Astrocyte (in vitro differentiated cells and primary cell): ENCODE measurements around the gene CCR4. TPM values are rescaled to one million over a fixed set of nuclear protein-coding genes. Genes with fewer than 3 reads are reported as not detected.

Source experiments
- DNase-seq: peaks from one replicate; pipeline ENCODE4 v3.0.0-alpha.2; 2010; ENCODE audit warnings: low read depth
- FAIRE-seq: peaks from 2 replicates; lab custom pipeline; 2011; peaks lifted over from hg19 to GRCh38; lab: Jason Lieb, UNC
- H2AFZ ChIP-seq: 2 replicates; pipeline ENCODE4 v1.6.0; 2012; ENCODE audit warnings: low read depth, low read length, inconsistent platforms
- H3K27ac ChIP-seq: 2 replicates; pipeline ENCODE4 v1.5.1; 2011; ENCODE audit warnings: low read depth, low read length, inconsistent platforms
- H3K27me3 ChIP-seq: 2 replicates; pipeline ENCODE4 v1.6.0; 2011; ENCODE audit warnings: low read length, inconsistent platforms; ENCODE audit not compliant: insufficient read depth
- H3K36me3 ChIP-seq: 2 replicates; pipeline ENCODE4 v1.5.1; 2011; ENCODE audit warnings: low read length, inconsistent platforms; ENCODE audit not compliant: insufficient read depth
- H3K4me1 ChIP-seq: 2 replicates; pipeline ENCODE4 v1.5.1; 2011; ENCODE audit warnings: low read length, inconsistent platforms; ENCODE audit not compliant: insufficient read depth
- H3K4me2 ChIP-seq: 2 replicates; pipeline ENCODE4 v1.6.0; 2012; ENCODE audit warnings: low read length, inconsistent platforms
- H3K4me3 ChIP-seq: 2 replicates; pipeline ENCODE4 v1.5.1; 2011; ENCODE audit warnings: low read depth, mild to moderate bottlenecking, low read length, inconsistent platforms; ENCODE audit not compliant: insufficient read depth
- H3K79me2 ChIP-seq: 2 replicates; pipeline ENCODE4 v1.6.0; 2012; ENCODE audit warnings: mild to moderate bottlenecking, low read length, inconsistent platforms; ENCODE audit not compliant: insufficient read depth
- H3K9ac ChIP-seq: 2 replicates; pipeline ENCODE4 v1.6.0; 2012; ENCODE audit warnings: mild to moderate bottlenecking, low read length, inconsistent platforms
- H3K9me3 ChIP-seq: 2 replicates; pipeline ENCODE4 v1.5.1; 2012; ENCODE audit warnings: low read depth, mild to moderate bottlenecking, low read length, inconsistent platforms; ENCODE audit not compliant: insufficient read depth
- H4K20me1 ChIP-seq: 2 replicates; pipeline ENCODE4 v1.6.0; 2012; ENCODE audit warnings: low read length, inconsistent platforms; ENCODE audit not compliant: insufficient read depth
- H3K27ac Mint-ChIP-seq: one replicate; pipeline ENCODE4 v1.8.0; 2021; ENCODE audit warnings: mild to moderate bottlenecking, mixed read lengths; ENCODE audit not compliant: unreplicated experiment
- H3K27me3 Mint-ChIP-seq: one replicate; pipeline ENCODE4 v1.8.0; 2021; ENCODE audit warnings: low read depth, mixed read lengths; ENCODE audit not compliant: unreplicated experiment
- H3K36me3 Mint-ChIP-seq: one replicate; pipeline ENCODE4 v1.8.0; 2021; ENCODE audit warnings: low read depth, mixed read lengths; ENCODE audit not compliant: unreplicated experiment
- H3K4me1 Mint-ChIP-seq: one replicate; pipeline ENCODE4 v1.8.0; 2021; ENCODE audit warnings: low read depth, mixed read lengths; ENCODE audit not compliant: unreplicated experiment
- H3K4me3 Mint-ChIP-seq: one replicate; pipeline ENCODE4 v1.8.0; 2021; ENCODE audit warnings: mild to moderate bottlenecking, moderate library complexity, mixed read lengths; ENCODE audit not compliant: unreplicated experiment
- H3K9me3 Mint-ChIP-seq: one replicate; pipeline ENCODE4 v1.8.0; 2021; ENCODE audit warnings: mild to moderate bottlenecking, mixed read lengths; ENCODE audit not compliant: unreplicated experiment
- CTCF ChIP-seq: IDR thresholded peaks from 2 replicates; pipeline ENCODE4 v1.5.1; 2011; ENCODE audit warnings: low read depth, mild to moderate bottlenecking, inconsistent platforms, low read length, moderate library complexity; ENCODE audit not compliant: insufficient read depth
- EZH2 ChIP-seq: IDR thresholded peaks from 2 replicates; pipeline ENCODE4 v1.6.1; 2012; ENCODE audit warnings: mild to moderate bottlenecking, low read length, inconsistent platforms; ENCODE audit not compliant: insufficient read depth
- total RNA-seq: library from RNA; stranded (reverse); gene quantifications from 2 replicates; pipeline ENCODE4 v1.2.1, GENCODE V29; 2021

CCR4 gene
- total RNA-seq, 1 donor from 2014 or later: not detected

DNA sequence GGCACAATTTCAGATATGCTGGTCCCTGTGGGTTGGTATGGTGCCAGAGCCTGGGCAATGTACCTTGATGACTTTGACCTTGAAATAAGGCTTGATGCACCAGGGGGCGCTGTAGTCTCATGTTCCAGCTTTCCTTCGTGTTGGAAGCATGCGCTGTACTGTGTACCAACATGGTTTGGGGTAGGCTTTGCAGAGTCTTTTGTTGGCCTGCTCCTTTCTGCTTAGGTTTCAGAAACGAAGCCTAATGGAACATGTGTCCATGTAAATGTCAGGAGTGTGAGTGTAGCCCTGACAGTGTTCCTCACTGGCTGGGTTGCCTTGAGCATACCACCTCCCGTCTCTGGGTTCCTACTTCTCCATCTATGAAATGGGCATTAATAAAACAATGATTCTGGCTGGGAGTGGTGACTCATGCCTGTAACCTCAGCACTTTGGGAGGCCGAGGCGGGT, 3.6 kb upstream of the CCR4 start:
- H2AFZ ChIP-seq: peak overlapping the region; percentile 54
- no peaks in the 10 kb centered on the region for H3K4me1 Mint-ChIP-seq
- DNase-seq (peak; percentile 47), FAIRE-seq (peak; percentile 45)
- peaks cover 5% of the 10 kb centered on the region for H3K27me3 Mint-ChIP-seq
- no peak overlapping the region for H3K4me3 ChIP-seq
- H3K9ac ChIP-seq: no peak overlapping the region
- H3K27ac ChIP-seq: no peak overlapping the region
- no peaks in the 10 kb centered on the region for H3K79me2 ChIP-seq
- H3K9me3 Mint-ChIP-seq: no peaks in the 10 kb centered on the region
- H3K36me3 Mint-ChIP-seq: no peaks in the 10 kb centered on the region
- no peaks in the 10 kb centered on the region for H3K36me3 ChIP-seq
- H3K4me1 ChIP-seq: no peaks in the 10 kb centered on the region
- H3K4me3 Mint-ChIP-seq: no peak overlapping the region
- H4K20me1 ChIP-seq: no peaks in the 10 kb centered on the region
- peaks cover 5% of the 10 kb centered on the region for H3K27me3 ChIP-seq
- no peak overlapping the region for H3K4me2 ChIP-seq
- H3K27ac Mint-ChIP-seq: no peak overlapping the region
- TF ChIP-seq CTCF (peak; percentile 73), EZH2 (no peak)
- no peaks in the 10 kb centered on the region for H3K9me3 ChIP-seq

GRCh38 chr3:32948625-32949445, 2.6 kb upstream of the CCR4 start:
- H3K79me2 ChIP-seq: no peaks in the 10 kb centered on the region

More at GRCh38 chr3:32948625-32949445, 2.6 kb upstream of the CCR4 start:
- Mint-ChIP-seq H3K36me3 (no peaks in the 10 kb centered on the region), H3K4me3 (no peak overlapping the region), H3K27me3 (peaks cover 13% of the 10 kb centered on the region), H3K4me1 (no peaks in the 10 kb centered on the region), H3K9me3 (no peaks in the 10 kb centered on the region), H3K27ac (no peak overlapping the region)
- no peak for FAIRE-seq
- Histone ChIP-seq H3K36me3 (no peaks in the 10 kb centered on the region), H3K27me3 (peaks cover 5% of the 10 kb centered on the region), H3K4me3 (no peak overlapping the region), H3K9me3 (no peaks in the 10 kb centered on the region), H2AFZ (no peak overlapping the region), H3K27ac (no peak overlapping the region), H4K20me1 (no peaks in the 10 kb centered on the region), H3K9ac (no peak overlapping the region), H3K4me2 (no peak overlapping the region), H3K4me1 (no peaks in the 10 kb centered on the region)
- DNase-seq: no peak
- TF ChIP-seq EZH2: no peak
- no peak for TF ChIP-seq CTCF
